ENCODE results near the gene BACH2. TPM values are rescaled to one million over a fixed set of nuclear protein-coding genes. Genes with fewer than 3 reads are reported as not detected.

Gene BACH2
- total and polyA plus RNA-seq, 2 of the 8 experiments (the other 6 are each of a cell fraction or from before 2014, with no cell fraction given), result 1.9 to 5.9 TPM

DNA sequence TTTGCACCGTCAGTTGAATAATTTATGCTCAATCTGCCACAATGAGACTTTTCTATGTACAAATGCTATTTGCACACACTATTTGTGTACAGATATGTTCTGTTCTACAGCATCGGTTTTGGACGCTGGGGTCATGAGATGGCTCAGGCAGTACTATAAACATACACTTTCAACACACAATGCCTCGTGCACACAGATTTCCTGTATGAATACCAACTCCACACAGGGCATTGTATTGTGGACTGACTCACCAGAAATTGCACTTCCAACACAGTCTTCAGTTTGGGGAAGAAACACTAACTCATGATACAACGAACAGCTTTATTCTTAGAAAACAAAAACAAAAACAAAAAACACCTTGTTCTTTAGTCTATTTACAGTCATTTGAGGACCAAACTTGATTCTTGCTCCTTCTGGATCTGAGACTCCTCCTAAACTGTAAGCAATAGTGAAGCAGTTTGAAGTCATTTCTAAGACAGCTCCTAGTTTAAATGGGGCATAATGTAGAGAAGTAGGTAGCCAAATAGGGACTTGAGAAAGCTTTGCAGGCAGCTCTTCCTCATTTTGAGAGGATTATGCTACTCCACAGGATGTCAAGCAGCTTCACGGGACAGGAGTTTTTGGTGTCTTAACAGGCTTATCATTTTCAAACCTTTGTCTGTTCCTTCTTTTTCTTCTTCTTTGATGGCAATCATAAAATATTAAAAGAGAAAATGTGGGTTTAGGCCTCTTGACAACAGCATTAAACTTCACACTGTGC, 368.7 kb downstream of the BACH2 start:
- FAIRE-seq (peak; percentile 55), DNase-seq (ENCODE audit: low read depth in 1 of 2, low spot score in 2 of 2) (peak in 1 of 2 experiments; percentile 8)
- no peak overlapping the region for H2BK120ac ChIP-seq (replicated peaks; ENCODE audit: low read depth, low read length)
- peaks cover 0 to 5% (median 0%) of the 10 kb centered on the region in 4 experiments; a peak in 1 of 8 replicates for H3K36me3 ChIP-seq (ENCODE audit: control insufficient read depth in 2 of 4, insufficient read depth in 4 of 4, low read length in 3 of 4)
- H3K27ac ChIP-seq (ENCODE audit: low read depth, low read length), result no peak overlapping the region
- no peak overlapping the region for H3K9ac ChIP-seq (replicated peaks in 1 of 4; ENCODE audit: extremely low read depth in 1 of 4, low read depth in 3 of 4, low read length in 3 of 4)
- H2AK5ac ChIP-seq (ENCODE audit: low read depth, low read length), result no peak overlapping the region
- no peaks in the 10 kb centered on the region for H4K20me1 ChIP-seq (replicated peaks in 1 of 2; ENCODE audit: control insufficient read depth in 1 of 2, insufficient read depth in 2 of 2, low read length in 2 of 2)
- no peak overlapping the region for H3K56ac ChIP-seq (replicated peaks; ENCODE audit: insufficient read length, low read depth, low read length)
- H4K8ac ChIP-seq (ENCODE audit: extremely low read depth, insufficient read depth, low read length), result no peak overlapping the region
- WGBS, 2 experiments (ENCODE audit: extremely low coverage in 1 of 2, insufficient coverage in 1 of 2, insufficient read length in 1 of 2, insufficient replicate concordance in 2 of 2, low coverage in 1 of 2, low lambda C conversion rate in 2 of 2, missing lambda C conversion rate in 1 of 2), result 88% methylated on average over 6 of the region's 6 CpGs; no CpG with 5 or more reads in 1 of the 2 experiments
- no peak overlapping the region for H3K14ac ChIP-seq (ENCODE audit: insufficient read length)
- H3K23me2 ChIP-seq (ENCODE audit: low read depth, low read length), result no peaks in the 10 kb centered on the region
- H3K79me2 ChIP-seq (ENCODE audit: control insufficient read depth in 1 of 2, insufficient read depth in 2 of 2, low read length in 2 of 2), result no peaks in the 10 kb centered on the region
- H2BK5ac ChIP-seq (ENCODE audit: low read depth, low read length), result no peak overlapping the region
- no peak for TF ChIP-seq JUND (IDR thresholded peaks at IDR 0.05; ENCODE audit: low read length)
- H2BK20ac ChIP-seq (ENCODE audit: low read length), result no peak overlapping the region
- no peak overlapping the region for H2AFZ ChIP-seq (ENCODE audit: low read length)
- no peaks in the 10 kb centered on the region for H3K27me3 ChIP-seq (replicated peaks in 1 of 4; ENCODE audit: control insufficient read depth in 3 of 4, extremely low read depth in 1 of 4, insufficient read depth in 3 of 4, low read length in 3 of 4)
- H3K79me1 ChIP-seq (ENCODE audit: low read depth, low read length), result no peaks in the 10 kb centered on the region
- H3K4me2 ChIP-seq (ENCODE audit: insufficient read depth in 1 of 2, low read depth in 2 of 2, low read length in 2 of 2), result no peak overlapping the region
- ChIA-PET CTCF (ENCODE audit: partially characterized antibody) (interaction anchor here (0.6 to 1.0 kb wide), 2 partner anchors 13 to 41 kb away, joined by 3 to 4 read pairs; no protein-coding TSS in a partner anchor), POLR2A (ENCODE audit: partially characterized antibody) (no interaction called here)
- H2BK15ac ChIP-seq (ENCODE audit: low read length), result no peak overlapping the region
- H3K23ac ChIP-seq (ENCODE audit: insufficient read length), result no peak overlapping the region
- no peak overlapping the region for H4K5ac ChIP-seq (ENCODE audit: insufficient read length, low read depth, low read length)
- no peaks in the 10 kb centered on the region for H3K4me1 ChIP-seq (replicated peaks in 1 of 4; ENCODE audit: control insufficient read depth in 3 of 4, insufficient read depth in 4 of 4, low read length in 3 of 4)
- H3K4me3 ChIP-seq (ENCODE audit: extremely low read depth in 1 of 4, insufficient read depth in 2 of 4, low read depth in 3 of 4, low read length in 4 of 4), result no peak overlapping the region
- H3K18ac ChIP-seq (ENCODE audit: extremely low read depth, low read length), result no peak overlapping the region
- no peak overlapping the region for H2BK12ac ChIP-seq (ENCODE audit: low read depth, low read length)
- H3K9me3 ChIP-seq (ENCODE audit: insufficient read depth in 2 of 2, low read depth in 1 of 2, low read length in 1 of 2), result no peaks in the 10 kb centered on the region
- no peak overlapping the region for H4K91ac ChIP-seq (replicated peaks; ENCODE audit: insufficient read length, low read length)
- no peak overlapping the region for H3K4ac ChIP-seq (replicated peaks; ENCODE audit: insufficient read length, low read depth, low read length)
